Mammary epithelial cell (primary cell): ENCODE measurements around the gene UBE3D.

Experiments
- CTCF ChIP-seq, 2 donors: IDR thresholded peaks in 1 of 2; conservative IDR thresholded peaks in 1 of 2; 2 replicates each; pipeline ENCODE4 v1.5.1; 2011 to 2012; ENCODE audit warnings: inconsistent platforms in 2 of 2, low read length in 2 of 2, mild to moderate bottlenecking in 2 of 2, control low read depth in 1 of 2, low read depth in 1 of 2; ENCODE audit not compliant: insufficient read depth in 1 of 2; ENCODE audit errors: extremely low read depth in 1 of 2
- EZH2 ChIP-seq: IDR thresholded peaks from 2 replicates; pipeline ENCODE4 v1.6.1; 2012; ENCODE audit warnings: low read length, inconsistent platforms, borderline replicate concordance

DNA sequence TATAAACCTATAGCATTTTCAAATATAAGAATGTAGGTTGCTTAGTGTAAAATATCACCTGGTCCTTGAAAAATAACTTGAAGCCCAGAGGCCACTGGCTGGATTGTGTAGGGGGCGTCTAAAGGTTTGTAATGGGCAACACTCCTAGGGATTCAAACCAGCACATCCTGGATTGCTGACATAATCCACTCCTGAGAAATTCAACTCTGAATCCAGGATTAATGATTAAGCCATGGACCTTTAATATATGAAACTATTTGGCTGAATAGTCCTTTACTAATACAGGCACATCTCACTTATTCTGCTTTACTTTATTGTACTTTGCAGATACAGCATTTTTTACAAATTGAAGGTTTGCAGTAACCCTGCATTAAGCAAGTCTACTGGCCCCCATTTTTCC, 160.8 kb downstream of the UBE3D start:
- no peak for TF ChIP-seq CTCF (conservative IDR thresholded peaks at IDR 0.05 in 1 of 2, IDR thresholded peaks at IDR 0.05 in 1 of 2; ENCODE audit: extremely low read depth in 1 of 2, insufficient read depth in 1 of 2, low read depth in 1 of 2, low read length in 2 of 2)
- TF ChIP-seq EZH2: no peak
